A673 (cell line): ENCODE measurements around the gene CREB3L4.

ENCODE experiments used
- EZH2 ChIP-seq: fragments of 200-600 bp; sonication (generic); IDR thresholded peaks from 2 replicates; pipeline ENCODE4 v1.6.1; 2017; ENCODE audit warnings: borderline replicate concordance, low read depth, mild to moderate bottlenecking, mixed read lengths, antibody characterized with exemption, low read length; ENCODE audit not compliant: poor library complexity, severe bottlenecking
- TF ChIP-seq, protein P1 (sequence below): fragments of 300-800, 200-600 bp; sonication (generic); conservative IDR thresholded peaks from 2 replicates; pipeline ENCODE4 v1.5.1; 2017; ENCODE audit warnings: low read depth, mild to moderate bottlenecking, antibody characterized with exemption, low read length, moderate library complexity, mixed read lengths

DNA sequence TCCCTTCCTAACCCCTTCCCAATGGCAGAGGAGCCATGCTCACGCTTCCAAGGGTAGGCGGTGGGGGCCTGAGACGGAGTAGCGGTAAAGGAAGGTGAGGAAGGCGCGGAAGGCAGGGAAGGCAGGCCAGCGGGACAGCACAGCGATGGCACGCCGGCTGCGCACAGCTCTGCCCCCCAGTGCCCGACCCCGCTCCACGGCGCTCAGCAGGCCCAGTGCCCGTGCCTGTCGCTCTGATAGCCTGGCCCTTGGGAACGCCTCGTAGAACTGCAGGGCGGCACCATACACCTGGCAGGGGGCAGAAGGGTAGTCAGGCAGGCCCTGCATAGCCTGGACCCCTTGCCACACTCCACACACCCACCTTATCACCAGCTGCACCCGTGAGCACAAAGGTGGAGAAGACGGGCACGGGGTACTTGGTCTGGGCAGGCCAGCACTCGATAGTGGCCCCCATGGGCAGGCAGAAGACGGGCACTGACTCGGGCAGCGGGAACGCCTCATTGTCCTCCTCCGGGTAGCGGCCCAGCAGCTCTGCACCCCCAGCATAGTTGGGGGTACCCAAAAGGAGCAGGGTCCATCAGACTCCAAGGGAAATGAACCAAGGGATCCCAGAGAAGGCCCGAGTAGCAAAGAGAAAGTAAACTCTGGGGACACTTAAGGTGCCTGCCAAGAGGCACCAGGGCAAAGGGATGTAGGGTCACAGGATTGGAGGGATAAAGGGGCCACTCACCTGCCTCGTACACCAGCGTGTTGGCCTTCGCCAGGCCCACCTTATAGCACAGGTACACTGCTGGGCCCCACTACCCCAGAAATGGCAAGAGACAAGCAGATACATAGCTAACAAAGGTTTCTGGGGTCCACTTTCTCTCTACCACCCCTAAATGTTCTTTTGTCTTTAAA, 25.6 kb upstream of the CREB3L4 start:
- TF ChIP-seq, protein P1, sequence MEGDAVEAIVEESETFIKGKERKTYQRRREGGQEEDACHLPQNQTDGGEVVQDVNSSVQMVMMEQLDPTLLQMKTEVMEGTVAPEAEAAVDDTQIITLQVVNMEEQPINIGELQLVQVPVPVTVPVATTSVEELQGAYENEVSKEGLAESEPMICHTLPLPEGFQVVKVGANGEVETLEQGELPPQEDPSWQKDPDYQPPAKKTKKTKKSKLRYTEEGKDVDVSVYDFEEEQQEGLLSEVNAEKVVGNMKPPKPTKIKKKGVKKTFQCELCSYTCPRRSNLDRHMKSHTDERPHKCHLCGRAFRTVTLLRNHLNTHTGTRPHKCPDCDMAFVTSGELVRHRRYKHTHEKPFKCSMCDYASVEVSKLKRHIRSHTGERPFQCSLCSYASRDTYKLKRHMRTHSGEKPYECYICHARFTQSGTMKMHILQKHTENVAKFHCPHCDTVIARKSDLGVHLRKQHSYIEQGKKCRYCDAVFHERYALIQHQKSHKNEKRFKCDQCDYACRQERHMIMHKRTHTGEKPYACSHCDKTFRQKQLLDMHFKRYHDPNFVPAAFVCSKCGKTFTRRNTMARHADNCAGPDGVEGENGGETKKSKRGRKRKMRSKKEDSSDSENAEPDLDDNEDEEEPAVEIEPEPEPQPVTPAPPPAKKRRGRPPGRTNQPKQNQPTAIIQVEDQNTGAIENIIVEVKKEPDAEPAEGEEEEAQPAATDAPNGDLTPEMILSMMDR: no peak
- TF ChIP-seq EZH2: no peak
